Mesenchymal stem cell (in vitro differentiated cells and primary cell): Measurements from ENCODE around the gene GGT7.

Experiments used
- DNase-seq: peaks from one replicate; pipeline ENCODE4 v3.0.0-alpha.2; 2013
- H2AFZ ChIP-seq: one replicate; pipeline ENCODE4 v1.6.1; 2013; ENCODE audit warnings: low read depth, mild to moderate bottlenecking, control low read depth, inconsistent platforms, low read length, moderate library complexity
- H2AK5ac ChIP-seq: 2 replicates; pipeline ENCODE4 v1.6.1; 2013; ENCODE audit warnings: low read length, moderate library complexity, mild to moderate bottlenecking, inconsistent platforms; ENCODE audit not compliant: severe bottlenecking
- H2BK120ac ChIP-seq: one replicate; pipeline ENCODE4 v1.6.1; 2013; ENCODE audit warnings: low read depth, mild to moderate bottlenecking, inconsistent platforms, low read length, moderate library complexity
- H2BK12ac ChIP-seq, 2 experiments: one replicate each; pipeline ENCODE4 v1.6.1; 2013; ENCODE audit warnings: inconsistent platforms in 2 of 2, low read length in 2 of 2, mild to moderate bottlenecking in 2 of 2, moderate library complexity in 2 of 2, control low read depth in 1 of 2
- H2BK15ac ChIP-seq: one replicate; pipeline ENCODE4 v1.6.1; 2013; ENCODE audit warnings: mild to moderate bottlenecking, low read depth, inconsistent platforms; ENCODE audit not compliant: poor library complexity, severe bottlenecking
- H2BK5ac ChIP-seq: 2 replicates; pipeline ENCODE4 v1.6.1; 2013; ENCODE audit warnings: low read depth, mild to moderate bottlenecking, low read length, control low read depth, inconsistent platforms; ENCODE audit not compliant: poor library complexity, severe bottlenecking
- H3K14ac ChIP-seq, 2 experiments: one replicate each; pipeline ENCODE4 v1.6.1; 2013; ENCODE audit warnings: inconsistent platforms in 2 of 2, low read length in 2 of 2, control low read depth in 1 of 2, mild to moderate bottlenecking in 1 of 2, moderate library complexity in 1 of 2
- H3K18ac ChIP-seq, 2 experiments: one replicate each; pipeline ENCODE4 v1.6.1; 2013; ENCODE audit warnings: inconsistent platforms in 2 of 2, low read length in 2 of 2, control low read depth in 1 of 2, low read depth in 1 of 2, mild to moderate bottlenecking in 1 of 2
- H3K23ac ChIP-seq, 2 experiments: one replicate each; pipeline ENCODE4 v1.6.1; 2013; ENCODE audit warnings: inconsistent platforms in 2 of 2, low read length in 2 of 2, mild to moderate bottlenecking in 2 of 2, moderate library complexity in 2 of 2, control low read depth in 1 of 2
- H3K27ac ChIP-seq: 2 replicates; pipeline ENCODE4 v1.5.1; 2013; ENCODE audit warnings: mild to moderate bottlenecking, moderate library complexity, low read length, control low read depth, inconsistent platforms; ENCODE audit not compliant: poor library complexity, severe bottlenecking
- H3K27me3 ChIP-seq, 2 experiments: 2 replicates each; pipeline versions ENCODE4 v1.6.1 to v1.7.0; 2013; ENCODE audit warnings: low read length in 2 of 2, mild to moderate bottlenecking in 2 of 2, moderate library complexity in 2 of 2, control low read depth in 1 of 2, inconsistent platforms in 1 of 2; ENCODE audit not compliant: control insufficient read depth in 1 of 2, insufficient read depth in 1 of 2
- H3K36me3 ChIP-seq, 2 experiments: 2 replicates each; pipeline versions ENCODE4 v1.6.1 to v1.7.0; 2013; ENCODE audit warnings: low read length in 2 of 2, control low read depth in 1 of 2, inconsistent platforms in 1 of 2, low read depth in 1 of 2, mild to moderate bottlenecking in 1 of 2; ENCODE audit not compliant: insufficient read depth in 2 of 2, control insufficient read depth in 1 of 2
- H3K4ac ChIP-seq, 2 experiments: one replicate each; pipeline ENCODE4 v1.6.1; 2013; ENCODE audit warnings: inconsistent platforms in 2 of 2, low read length in 2 of 2, mild to moderate bottlenecking in 2 of 2, moderate library complexity in 2 of 2, control low read depth in 1 of 2, low read depth in 1 of 2
- H3K4me1 ChIP-seq: 2 replicates; pipeline ENCODE4 v1.6.1; 2013; ENCODE audit warnings: low read depth, low read length, control low read depth; ENCODE audit not compliant: control insufficient read depth, insufficient read depth
- H3K4me2 ChIP-seq: 2 replicates; pipeline ENCODE4 v1.6.1; 2013; ENCODE audit warnings: low read length, mild to moderate bottlenecking, inconsistent platforms; ENCODE audit not compliant: poor library complexity, severe bottlenecking
- H3K4me3 ChIP-seq, 2 experiments: 2 replicates each; pipeline versions ENCODE4 v1.5.1 to v1.7.0; 2013; ENCODE audit warnings: low read length in 2 of 2, mild to moderate bottlenecking in 2 of 2, control low read depth in 1 of 2, low read depth in 1 of 2; ENCODE audit not compliant: insufficient read depth in 1 of 2
- H3K79me1 ChIP-seq: replicated peaks from 2 replicates; pipeline ENCODE4 v1.6.1; 2013; ENCODE audit warnings: mild to moderate bottlenecking, control low read depth, low read length, inconsistent platforms; ENCODE audit not compliant: poor library complexity, severe bottlenecking
- H3K9ac ChIP-seq: 2 replicates; pipeline ENCODE4 v1.7.0; 2013; ENCODE audit warnings: mild to moderate bottlenecking, low read length, moderate library complexity
- H3K9me3 ChIP-seq: 2 replicates; pipeline ENCODE4 v1.7.0; 2013; ENCODE audit warnings: mild to moderate bottlenecking, low read length; ENCODE audit not compliant: control insufficient read depth
- H4K8ac ChIP-seq: one replicate; pipeline ENCODE4 v1.6.1; 2013; ENCODE audit warnings: inconsistent platforms, mild to moderate bottlenecking, low read length, moderate library complexity
- H4K91ac ChIP-seq: one replicate; pipeline ENCODE4 v1.6.1; 2013; ENCODE audit warnings: mild to moderate bottlenecking, low read length, inconsistent platforms
- WGBS: methylation state at CpG from one replicate; pipeline ENCODE4 v1.1.7; 2013; ENCODE audit warnings: mixed read lengths; 5-methylcytosine and 5-hydroxymethylcytosine counted together

Gene GGT7

GRCh38 chr20:34873583-34874093 is 982 bp upstream of the GGT7 start:
- no peak overlapping the region for H2AFZ ChIP-seq
- H3K14ac ChIP-seq, result no peak overlapping the region
- H4K8ac ChIP-seq, result no peak overlapping the region
- H4K91ac ChIP-seq, result no peak overlapping the region
- no peak overlapping the region for H3K18ac ChIP-seq
- WGBS, result 71% methylated on average over 1 of the region's 3 CpGs
- H3K36me3 ChIP-seq, result peaks cover 0 to 4% of the 10 kb centered on the region in 2 experiments
- no peak overlapping the region for H3K4ac ChIP-seq
- H3K23ac ChIP-seq, result no peak overlapping the region
- H2BK15ac ChIP-seq, result no peak overlapping the region
- peaks cover 29% of the 10 kb centered on the region for H3K79me1 ChIP-seq
- no peak overlapping the region for H2BK12ac ChIP-seq
- H3K4me1 ChIP-seq, result peaks cover 17% of the 10 kb centered on the region
- H3K9ac ChIP-seq, result peak overlapping the region; percentile 88
- no peak for DNase-seq
- no peak overlapping the region for H3K4me2 ChIP-seq
- no peaks in the 10 kb centered on the region for H3K9me3 ChIP-seq
- no peak overlapping the region for H3K27ac ChIP-seq
- H2BK5ac ChIP-seq, result no peak overlapping the region
- no peaks in the 10 kb centered on the region for H3K27me3 ChIP-seq
- H3K4me3 ChIP-seq, result peak overlapping the region in 1 of 2 experiments; percentile 94
- no peak overlapping the region for H2AK5ac ChIP-seq
- H2BK120ac ChIP-seq, result no peak overlapping the region

GRCh38 chr20:34871966-34872621 is 562 bp downstream of the GGT7 start:
- H3K4ac ChIP-seq, result peak overlapping the region in 1 of 2 experiments; percentile 35
- H2BK12ac ChIP-seq, result no peak overlapping the region
- peak overlapping the region; percentile 67 to 94 for H3K4me3 ChIP-seq
- H3K27me3 ChIP-seq, result no peaks in the 10 kb centered on the region
- H2BK120ac ChIP-seq, result peak overlapping the region; percentile 66
- no peak overlapping the region for H2AK5ac ChIP-seq
- H3K9me3 ChIP-seq, result no peaks in the 10 kb centered on the region
- 60% methylated on average over 7 of the region's 10 CpGs for WGBS
- H3K18ac ChIP-seq, result peak overlapping the region; percentile 25 to 76
- no peak for DNase-seq
- H2BK15ac ChIP-seq, result no peak overlapping the region
- peaks cover 0 to 4% of the 10 kb centered on the region in 2 experiments for H3K36me3 ChIP-seq
- no peak overlapping the region for H2BK5ac ChIP-seq
- no peak overlapping the region for H4K91ac ChIP-seq
- H3K4me1 ChIP-seq, result peaks cover 13% of the 10 kb centered on the region
- H3K14ac ChIP-seq, result no peak overlapping the region
- H2AFZ ChIP-seq, result peak overlapping the region; percentile 11
- H3K9ac ChIP-seq, result peak overlapping the region; percentile 88
- H4K8ac ChIP-seq, result peak overlapping the region; percentile 2
- H3K79me1 ChIP-seq, result peaks cover 26% of the 10 kb centered on the region
- H3K23ac ChIP-seq, result no peak overlapping the region
- peak overlapping the region; percentile 73 for H3K4me2 ChIP-seq
- H3K27ac ChIP-seq, result no peak overlapping the region

GRCh38 chr20:34871320-34871926 is 1.2 kb downstream of the GGT7 start:
- H2BK5ac ChIP-seq, result no peak overlapping the region
- H3K4me2 ChIP-seq, result no peak overlapping the region
- H2BK120ac ChIP-seq, result no peak overlapping the region
- no peak overlapping the region for H2AK5ac ChIP-seq
- H3K36me3 ChIP-seq, result peaks cover 0 to 4% of the 10 kb centered on the region in 2 experiments
- H2BK12ac ChIP-seq, result no peak overlapping the region
- no peak overlapping the region for H3K27ac ChIP-seq
- no peaks in the 10 kb centered on the region for H3K9me3 ChIP-seq
- H3K79me1 ChIP-seq, result peaks cover 21% of the 10 kb centered on the region
- H4K91ac ChIP-seq, result no peak overlapping the region
- H3K18ac ChIP-seq, result no peak overlapping the region
- H4K8ac ChIP-seq, result no peak overlapping the region
- 94% methylated on average over 6 of the region's 7 CpGs for WGBS
- H3K23ac ChIP-seq, result peak overlapping the region in 1 of 2 experiments; percentile 57
- peaks cover 13% of the 10 kb centered on the region for H3K4me1 ChIP-seq
- peak overlapping the region in 1 of 2 experiments; percentile 94 for H3K4me3 ChIP-seq
- no peak overlapping the region for H3K4ac ChIP-seq
- no peak overlapping the region for H3K14ac ChIP-seq
- no peaks in the 10 kb centered on the region for H3K27me3 ChIP-seq
- H2AFZ ChIP-seq, result no peak overlapping the region
- peak overlapping the region; percentile 88 for H3K9ac ChIP-seq
- DNase-seq, result no peak
- H2BK15ac ChIP-seq, result no peak overlapping the region

GRCh38 chr20:34864216-34864615 is 8.4 kb downstream of the GGT7 start:
- Histone ChIP-seq H2BK12ac (no peak overlapping the region), H3K36me3 (peaks cover 17 to 30% of the 10 kb centered on the region in 2 experiments), H3K14ac (no peak overlapping the region), H3K27me3 (no peaks in the 10 kb centered on the region), H3K4me1 (peaks cover 5% of the 10 kb centered on the region), H3K4me2 (no peak overlapping the region), H3K79me1 (peaks cover 11% of the 10 kb centered on the region), H3K23ac (no peak overlapping the region), H3K18ac (no peak overlapping the region), H2BK5ac (no peak overlapping the region), H4K91ac (no peak overlapping the region), H2AFZ (no peak overlapping the region), H3K9me3 (no peaks in the 10 kb centered on the region), H3K9ac (no peak overlapping the region), H3K27ac (no peak overlapping the region), H2BK120ac (no peak overlapping the region), H4K8ac (no peak overlapping the region), H3K4ac (no peak overlapping the region), H3K4me3 (no peak overlapping the region), H2BK15ac (no peak overlapping the region), H2AK5ac (no peak overlapping the region)
- DNase-seq, result no peak
- over 99% methylated on average over 5 of the region's 5 CpGs for WGBS
